Activated CD8-positive, alpha-beta memory T cell treated with anti-CD3 and anti-CD28 coated beads, Interleukin-2, amount 50 U/mL, for 48 hours (primary cell): ENCODE measurements around the gene MT1F.

Source experiments
- DNase-seq: peaks from one replicate; pipeline ENCODE4 v3.0.0-alpha.2; 2020

The MT1F gene

DNA sequence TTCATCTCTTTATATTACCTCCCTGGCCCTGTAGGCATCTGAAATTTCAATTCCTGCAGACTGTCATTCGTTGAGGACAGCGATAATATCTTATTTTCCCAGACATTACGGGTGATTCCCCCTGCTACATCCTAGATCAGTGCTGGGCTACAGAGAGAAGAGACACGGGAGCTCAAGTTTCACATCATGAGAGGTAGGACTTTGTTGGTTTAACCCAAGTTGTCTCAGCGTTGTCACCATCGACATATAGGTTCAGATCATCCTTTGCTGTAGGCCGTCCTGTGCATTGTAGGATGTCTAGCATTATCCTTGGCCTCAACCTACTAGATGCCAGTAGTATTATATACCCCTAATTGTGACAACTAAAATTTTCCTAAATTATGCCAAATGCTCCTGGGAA, 43.8 kb downstream of the MT1F start:
- DNase-seq, result peak; percentile 38

DNA sequence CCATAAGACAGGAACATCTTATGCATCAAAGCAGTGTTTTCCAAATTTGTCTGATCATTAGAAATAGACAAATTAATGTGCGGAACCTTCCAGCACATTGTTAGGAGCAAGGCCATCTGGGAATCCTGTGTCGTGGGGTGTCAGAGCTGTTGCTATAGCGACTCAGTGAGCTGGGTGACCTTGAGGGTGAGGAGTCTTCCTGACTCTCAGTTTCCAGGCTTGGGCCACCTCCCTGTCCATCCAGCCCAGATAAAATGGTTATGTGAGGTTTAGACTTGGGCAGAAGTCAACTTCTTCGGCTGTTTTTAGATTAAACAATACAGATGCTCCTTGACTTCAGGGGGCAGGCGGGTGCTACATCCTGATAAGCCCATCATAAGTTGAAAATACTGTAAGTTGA, 45.1 kb downstream of the MT1F start:
- DNase-seq, result peak; percentile 45
